ENCODE measurements around the gene LCT.
"Not testable (repeated sequence)": the region's sequence is repeated elsewhere in the genome, so short reads cannot be mapped to it uniquely, and the experiment has no call there.

Gene LCT

GRCh38 chr2:135836596-135837270, at the start of gene LCT:
Gene LCT, minus strand, starts transcription at chr2:135837184. Its CDS starts 15 bp downstream, at chr2:135837169.
- no peak for DNase-seq (ENCODE audit: low spot score)

- no peak for DNase-seq (ENCODE audit: low spot score)
These were observed 48.7 kb upstream of the LCT start for GRCh38 chr2:135885709-135886108.

- no peak for DNase-seq (ENCODE audit: low spot score)
These were observed 45.4 kb upstream of the LCT start for GRCh38 chr2:135882415-135882814.

- not testable (repeated sequence) for DNase-seq (ENCODE audit: low spot score)
These were observed 39.8 kb upstream of the LCT start for GRCh38 chr2:135876770-135877169.

- peak; percentile 93 for DNase-seq (ENCODE audit: low spot score)
These were observed 39.2 kb upstream of the LCT start, which contains the start of gene MCM6 for GRCh38 chr2:135876066-135876711. Gene MCM6, minus strand, starts transcription at chr2:135876443. Its CDS starts 78 bp downstream, at chr2:135876365.

- DNase-seq (ENCODE audit: low spot score) = peak; percentile 40
These were observed 38.6 kb upstream of the LCT start for GRCh38 chr2:135875491-135876065.

- no peak for DNase-seq (ENCODE audit: low spot score)
These were observed 37.9 kb upstream of the LCT start for GRCh38 chr2:135874777-135875365.

- no peak for DNase-seq (ENCODE audit: low spot score)
These were observed 33.6 kb upstream of the LCT start for GRCh38 chr2:135870571-135870970.

GRCh38 chr2:135863233-135863632, 26.2 kb upstream of the LCT start:
- DNase-seq (ENCODE audit: low spot score) = no peak

GRCh38 chr2:135862718-135863117, 25.7 kb upstream of the LCT start:
- DNase-seq (ENCODE audit: low spot score) = no peak

- DNase-seq (ENCODE audit: low spot score) = no peak
These were observed 16.4 kb upstream of the LCT start for GRCh38 chr2:135853401-135853800.

GRCh38 chr2:135851858-135852257, 14.9 kb upstream of the LCT start:
- DNase-seq (ENCODE audit: low spot score) = no peak

GRCh38 chr2:135850892-135851668, 14.1 kb upstream of the LCT start:
- no peak for DNase-seq (ENCODE audit: low spot score)

- no peak for DNase-seq (ENCODE audit: low spot score)
These were observed 12.1 kb upstream of the LCT start for GRCh38 chr2:135849087-135849486.

GRCh38 chr2:135845997-135846396, 9.0 kb upstream of the LCT start:
- no peak for DNase-seq (ENCODE audit: low spot score)

- DNase-seq (ENCODE audit: low spot score) = no peak
These were observed 8.3 kb upstream of the LCT start for GRCh38 chr2:135845257-135845656.

- DNase-seq (ENCODE audit: low spot score) = no peak
These were observed 7.4 kb upstream of the LCT start for GRCh38 chr2:135844301-135844895.

- no peak for DNase-seq (ENCODE audit: low spot score)
These were observed 6.7 kb upstream of the LCT start for GRCh38 chr2:135843671-135844070.

- no peak for DNase-seq (ENCODE audit: low spot score)
These were observed 3.6 kb upstream of the LCT start for GRCh38 chr2:135840601-135841000.

GRCh38 chr2:135839713-135840112, 2.7 kb upstream of the LCT start:
- DNase-seq (ENCODE audit: low spot score) = no peak

GRCh38 chr2:135838502-135838901, 1.5 kb upstream of the LCT start:
- DNase-seq (ENCODE audit: low spot score) = no peak

GRCh38 chr2:135832891-135833290, 4.1 kb downstream of the LCT start:
- DNase-seq (ENCODE audit: low spot score) = no peak

All from HuH-7.5 (cell line).